GF-D8 (cell line): ENCODE data around the gene SEMA6A.

Source experiments
- DNase-seq: peaks from one replicate; lab custom pipeline; 2025; lab: John Stamatoyannopoulos, UW

SEMA6A gene

DNA sequence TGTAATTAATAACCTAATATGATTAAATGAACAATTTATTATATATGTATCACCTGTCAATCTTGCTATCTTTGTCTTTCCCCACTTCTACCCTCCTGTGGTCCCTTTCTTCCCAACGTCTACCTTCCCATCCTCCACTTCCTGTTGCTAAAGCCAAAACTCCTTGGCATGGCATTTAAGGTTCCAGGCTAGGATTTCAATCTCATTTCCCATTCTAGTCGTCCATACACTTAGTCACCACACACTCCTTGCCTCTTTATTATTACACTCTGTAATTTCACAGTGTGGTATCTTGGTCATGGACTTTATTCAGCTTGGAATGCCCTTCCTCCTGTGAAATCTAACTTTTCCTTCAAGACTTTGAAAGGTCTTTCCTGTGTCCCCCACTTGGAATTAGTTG is 115.3 kb downstream of the SEMA6A start:
- no peak for DNase-seq

GRCh38 chr5:116457062-116457461 is 117.6 kb downstream of the SEMA6A start:
- DNase-seq = no peak

- no peak for DNase-seq
These were observed 118.6 kb downstream of the SEMA6A start for GRCh38 chr5:116456036-116456435.

DNA sequence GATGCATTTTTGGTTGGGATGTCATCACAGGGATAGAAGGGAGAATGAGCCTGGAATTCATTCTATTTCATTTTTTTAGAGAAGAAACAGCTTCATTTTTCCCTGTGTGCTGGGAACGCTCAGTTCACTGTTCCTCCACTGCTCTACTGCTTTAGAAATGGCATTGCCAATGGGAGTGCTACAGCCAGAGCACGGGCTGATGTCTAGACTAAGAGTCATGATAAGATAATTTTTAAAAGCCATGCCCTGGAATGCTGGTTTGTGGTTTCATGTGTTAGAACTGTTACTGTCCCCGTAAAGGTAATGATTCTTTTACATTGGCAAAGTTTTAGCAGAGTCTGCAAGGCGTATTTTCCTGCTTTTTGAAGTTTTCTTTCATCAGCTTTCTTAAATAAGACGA is 119.6 kb downstream of the SEMA6A start:
- no peak for DNase-seq

- DNase-seq = peak; percentile 55
These were observed 120.2 kb downstream of the SEMA6A start for GRCh38 chr5:116454417-116454927.

GRCh38 chr5:116453988-116454411 is 120.6 kb downstream of the SEMA6A start:
- no peak for DNase-seq

DNA sequence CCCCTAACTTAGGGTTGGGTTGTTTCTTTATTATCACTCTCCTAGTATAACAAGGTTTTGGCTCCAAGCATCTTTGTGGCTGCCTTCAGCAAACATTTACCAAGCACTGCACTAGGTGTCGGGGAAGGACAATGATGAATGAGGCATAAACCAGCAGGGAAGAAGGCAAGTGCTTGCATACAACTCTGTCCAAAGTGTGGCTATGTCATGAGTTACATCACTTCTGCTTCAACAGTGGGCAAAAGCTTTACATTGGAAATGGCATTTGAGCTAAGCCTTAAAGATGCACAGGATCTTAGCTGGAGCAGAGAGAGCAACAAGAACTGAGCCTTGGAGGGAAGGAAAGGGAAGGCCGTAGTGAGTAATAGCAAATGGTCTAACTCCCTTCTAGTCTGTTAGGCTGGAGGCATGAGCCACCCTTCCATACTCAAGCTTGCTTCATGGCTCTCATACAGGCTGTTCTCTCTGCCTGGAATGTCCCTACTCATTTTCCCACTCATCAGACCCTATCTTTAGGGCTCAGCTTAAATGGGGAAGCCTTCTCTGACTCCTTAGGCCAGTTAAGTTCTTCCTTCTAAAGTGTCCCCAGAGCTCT is 121.8 kb downstream of the SEMA6A start:
- DNase-seq = no peak

GRCh38 chr5:116451905-116452450 is 122.6 kb downstream of the SEMA6A start:
- DNase-seq = no peak

DNA sequence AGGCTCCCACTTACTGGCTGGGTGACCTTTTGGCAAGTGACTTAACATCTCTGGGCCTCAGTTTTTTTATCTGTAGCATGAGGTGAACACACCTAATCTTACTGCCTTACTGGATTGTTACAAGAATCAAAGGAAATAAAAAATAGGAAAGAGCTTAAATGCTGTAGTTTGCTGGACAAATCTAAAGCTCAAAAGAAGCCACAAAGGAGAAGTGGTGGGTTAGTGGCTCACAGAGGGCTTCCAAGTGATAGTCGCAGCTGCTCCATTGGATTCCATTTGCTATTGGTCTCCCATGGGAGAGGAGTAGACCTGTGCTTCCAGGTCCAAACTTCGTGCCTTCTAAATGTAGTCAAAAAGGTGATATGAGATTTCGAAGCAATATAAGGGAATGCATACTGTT is 123.6 kb downstream of the SEMA6A start:
- no peak for DNase-seq

GRCh38 chr5:116449458-116449857 is 125.2 kb downstream of the SEMA6A start:
- no peak for DNase-seq

- DNase-seq = no peak
These were observed 125.7 kb downstream of the SEMA6A start for GRCh38 chr5:116448870-116449427.

DNA sequence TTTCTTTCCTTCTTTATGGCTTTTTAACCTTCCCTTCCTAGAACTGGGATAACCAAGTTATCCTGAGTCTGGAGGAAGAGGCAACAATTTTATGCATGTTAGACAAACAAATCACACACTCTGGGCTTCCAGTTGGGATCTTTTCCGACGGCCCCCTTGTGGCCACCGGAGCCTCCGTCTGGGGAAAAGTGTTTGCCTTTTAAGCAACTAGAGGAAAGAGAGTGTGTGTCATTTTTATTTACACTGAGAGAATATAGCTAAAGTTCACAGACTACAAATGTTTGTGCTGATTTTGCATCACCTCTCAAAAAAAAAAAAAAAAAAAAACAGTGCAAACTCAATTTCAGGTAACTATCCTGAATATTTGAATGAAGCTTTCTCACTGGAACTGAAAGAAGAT is 126.2 kb downstream of the SEMA6A start:
- DNase-seq = no peak

DNA sequence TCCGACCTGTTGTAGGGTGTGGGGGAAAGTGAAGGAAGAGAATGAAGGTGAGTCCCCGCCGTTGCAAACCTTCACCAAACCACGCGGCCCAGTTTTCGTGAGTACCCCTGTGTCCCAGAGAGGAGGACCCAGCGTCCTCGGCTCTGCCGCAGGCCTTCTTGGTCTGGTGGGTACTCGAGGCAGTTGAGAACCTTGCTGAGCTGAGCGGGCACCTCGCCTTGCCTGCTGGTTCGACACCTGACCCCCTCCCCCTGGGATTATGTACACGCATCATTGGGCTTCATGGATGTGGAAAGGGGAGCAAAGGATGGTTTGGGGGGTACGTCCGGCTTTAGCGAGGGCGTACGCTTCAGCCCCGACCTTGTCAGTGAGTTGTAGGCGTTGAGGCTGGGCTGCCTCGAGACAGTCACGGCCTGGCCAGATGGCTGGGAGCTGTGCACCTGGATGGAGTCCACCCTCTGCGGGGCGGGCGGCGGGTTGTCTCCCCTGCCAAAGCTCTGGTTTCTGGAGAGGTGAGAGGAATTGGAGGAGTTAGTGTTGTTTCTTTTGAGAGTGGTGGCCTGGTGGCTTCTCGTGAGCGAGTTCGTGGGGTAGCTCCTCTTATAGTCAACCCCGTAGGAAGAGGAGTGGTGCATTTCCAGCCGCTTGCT is 128.1 kb downstream of the SEMA6A start:
- DNase-seq = no peak

GRCh38 chr5:116445311-116445710 is 129.3 kb downstream of the SEMA6A start:
- DNase-seq = no peak

DNA sequence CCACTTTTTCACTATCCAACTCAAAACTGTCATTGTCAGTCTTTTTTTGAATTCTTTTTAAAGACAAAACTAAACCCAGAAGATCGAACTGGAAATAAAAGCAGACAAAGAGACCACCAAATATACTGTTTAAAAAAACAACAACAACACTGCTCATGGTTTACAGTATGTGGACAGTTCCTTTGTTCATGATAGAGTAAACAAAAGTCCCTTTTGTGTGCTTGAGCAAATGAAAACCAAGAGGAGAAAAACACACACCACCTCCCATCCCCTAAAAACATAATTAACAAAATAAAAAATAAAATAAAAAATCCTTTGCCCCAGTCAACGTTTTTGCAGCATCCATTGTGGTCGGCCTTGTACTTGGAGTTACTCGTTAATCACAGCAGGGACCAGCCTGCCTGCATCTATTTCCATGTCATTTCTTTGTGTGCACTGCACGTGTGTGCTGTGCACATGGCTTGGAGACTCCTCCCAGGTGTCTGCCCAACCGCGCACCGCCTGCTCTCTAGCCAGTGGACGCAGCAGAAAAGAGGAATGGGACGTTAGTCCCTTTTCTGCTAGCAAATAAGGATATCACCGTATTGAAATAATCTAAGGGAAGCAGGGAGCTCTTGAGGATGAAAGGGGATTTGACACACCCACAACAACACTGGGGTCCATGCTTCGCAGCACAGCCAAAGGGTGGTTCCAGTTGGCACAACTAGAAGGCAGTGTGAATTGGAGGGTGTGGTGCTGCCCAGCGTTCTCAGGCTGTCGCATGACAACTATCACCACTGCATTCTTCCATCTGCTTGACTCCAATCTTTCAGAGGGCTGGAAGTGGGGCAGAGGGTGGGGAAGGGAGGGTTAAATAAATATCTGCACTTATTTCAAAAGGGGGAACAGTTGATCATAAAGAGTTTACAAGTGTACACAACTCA is 130.0 kb downstream of the SEMA6A start:
- no peak for DNase-seq

GRCh38 chr5:116442931-116443551 is 131.6 kb downstream of the SEMA6A start:
- no peak for DNase-seq

GRCh38 chr5:116442095-116442534 is 132.5 kb downstream of the SEMA6A start:
- no peak for DNase-seq

DNA sequence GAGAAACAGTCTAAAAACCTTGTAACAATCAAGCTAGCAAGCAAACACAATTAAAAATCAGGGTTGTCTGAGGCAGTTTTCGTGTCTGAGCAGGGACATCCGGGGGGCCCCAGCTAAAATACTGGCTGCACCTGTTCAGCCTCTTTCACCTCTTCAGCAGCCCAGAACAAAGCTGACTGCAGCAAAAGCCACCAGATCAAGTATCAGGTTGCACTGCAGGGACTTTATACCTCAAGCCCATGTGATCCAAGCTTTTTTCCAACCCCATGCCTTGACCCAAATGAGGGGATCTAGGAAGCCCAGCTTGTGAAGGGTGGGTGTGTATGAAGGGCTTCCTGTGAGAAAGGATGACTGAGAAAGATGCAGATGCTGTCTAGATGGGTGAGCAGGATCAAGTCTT is 133.4 kb downstream of the SEMA6A start:
- no peak for DNase-seq

DNA sequence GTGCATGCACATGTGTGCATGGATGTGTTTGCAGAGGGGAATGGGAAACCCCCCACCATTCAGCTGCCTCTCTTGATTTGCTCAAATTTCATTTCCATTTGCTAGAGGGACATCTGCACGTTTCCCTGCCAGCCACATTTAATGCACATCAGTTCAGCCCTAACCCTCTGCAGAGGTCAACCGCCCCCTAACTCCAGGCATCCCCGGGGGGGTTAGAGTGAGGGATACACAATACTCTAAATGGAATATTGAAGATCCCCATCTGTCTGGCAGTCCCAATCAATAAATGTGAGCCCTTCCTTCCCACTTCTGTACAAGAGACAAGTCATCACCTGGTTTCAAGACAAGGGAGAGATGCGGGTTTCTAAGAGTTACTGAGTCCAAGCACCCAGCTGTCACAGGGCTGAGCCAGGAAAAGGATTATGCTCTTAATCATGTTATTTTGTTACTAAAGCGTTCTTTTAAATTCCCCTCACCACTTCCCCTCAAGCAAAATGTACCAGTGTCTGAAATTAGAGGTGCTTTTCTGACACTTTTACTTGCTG is 134.1 kb downstream of the SEMA6A start:
- no peak for DNase-seq

DNA sequence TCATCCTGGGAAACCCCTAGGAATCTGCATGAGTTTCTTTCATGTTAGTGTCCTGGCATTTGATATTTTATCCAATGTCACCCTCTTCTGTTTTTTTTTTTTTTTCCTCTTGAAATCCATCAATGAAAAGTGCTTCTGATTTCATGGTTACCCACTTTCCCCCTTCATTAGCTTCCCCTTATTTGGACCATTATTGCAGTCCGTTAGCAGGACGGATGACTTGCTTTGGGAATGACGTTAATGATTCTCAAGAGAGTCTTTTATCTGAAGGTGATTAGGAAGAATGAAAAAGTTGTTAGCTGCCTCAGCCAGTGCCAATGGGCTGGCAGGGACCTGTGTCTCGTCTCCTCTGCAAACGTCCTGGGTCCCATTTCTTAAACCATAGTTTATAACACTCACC is 134.7 kb downstream of the SEMA6A start:
- DNase-seq = no peak

DNA sequence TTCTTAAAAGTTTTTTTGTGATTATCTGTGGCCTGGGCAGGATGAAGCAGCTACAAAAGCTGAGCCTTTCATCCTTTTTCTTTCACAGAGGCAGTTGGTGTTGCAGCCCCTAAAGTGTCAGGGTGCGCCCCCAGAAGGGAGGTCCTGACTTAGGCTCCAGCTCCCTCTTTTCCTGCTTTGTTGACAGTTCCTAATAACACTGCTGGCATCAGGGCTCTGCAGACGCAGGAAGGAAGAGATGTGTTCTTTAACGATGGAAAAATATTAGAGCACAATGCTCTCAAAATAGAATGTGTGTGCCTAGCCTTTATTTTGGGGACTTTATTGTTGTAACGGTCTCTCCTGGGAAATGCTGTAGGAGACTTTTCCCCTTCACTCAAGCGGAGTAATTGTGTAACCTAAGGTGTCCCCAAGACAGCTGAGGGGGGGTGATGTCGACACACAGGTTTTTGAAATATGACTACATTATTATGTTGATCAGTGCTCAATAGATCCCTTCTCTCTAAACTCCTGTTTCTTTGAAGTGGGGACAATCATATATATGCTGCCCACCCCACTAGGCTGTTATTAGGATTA is 135.6 kb downstream of the SEMA6A start:
- DNase-seq = no peak
